ENCODE measurements around the gene CHRNB4. TPM values are rescaled to one million over a fixed set of nuclear protein-coding genes. Genes with fewer than 3 reads are reported as not detected.
A peak's percentile ranks its signal among the peaks of the same experiment; 100 is the strongest.
"Not testable (repeated sequence)": the region's sequence is repeated elsewhere in the genome, so short reads cannot be mapped to it uniquely, and the experiment has no call there.

The CHRNB4 gene, protein sequence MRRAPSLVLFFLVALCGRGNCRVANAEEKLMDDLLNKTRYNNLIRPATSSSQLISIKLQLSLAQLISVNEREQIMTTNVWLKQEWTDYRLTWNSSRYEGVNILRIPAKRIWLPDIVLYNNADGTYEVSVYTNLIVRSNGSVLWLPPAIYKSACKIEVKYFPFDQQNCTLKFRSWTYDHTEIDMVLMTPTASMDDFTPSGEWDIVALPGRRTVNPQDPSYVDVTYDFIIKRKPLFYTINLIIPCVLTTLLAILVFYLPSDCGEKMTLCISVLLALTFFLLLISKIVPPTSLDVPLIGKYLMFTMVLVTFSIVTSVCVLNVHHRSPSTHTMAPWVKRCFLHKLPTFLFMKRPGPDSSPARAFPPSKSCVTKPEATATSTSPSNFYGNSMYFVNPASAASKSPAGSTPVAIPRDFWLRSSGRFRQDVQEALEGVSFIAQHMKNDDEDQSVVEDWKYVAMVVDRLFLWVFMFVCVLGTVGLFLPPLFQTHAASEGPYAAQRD
- total RNA-seq: 3.9 and 4.1 TPM in 2 replicates
- long read RNA-seq, partial matches to known transcripts: 0 of 1 reads
- long read RNA-seq, other reads (novel, unspliced or antisense): 1 of 1 reads

DNA sequence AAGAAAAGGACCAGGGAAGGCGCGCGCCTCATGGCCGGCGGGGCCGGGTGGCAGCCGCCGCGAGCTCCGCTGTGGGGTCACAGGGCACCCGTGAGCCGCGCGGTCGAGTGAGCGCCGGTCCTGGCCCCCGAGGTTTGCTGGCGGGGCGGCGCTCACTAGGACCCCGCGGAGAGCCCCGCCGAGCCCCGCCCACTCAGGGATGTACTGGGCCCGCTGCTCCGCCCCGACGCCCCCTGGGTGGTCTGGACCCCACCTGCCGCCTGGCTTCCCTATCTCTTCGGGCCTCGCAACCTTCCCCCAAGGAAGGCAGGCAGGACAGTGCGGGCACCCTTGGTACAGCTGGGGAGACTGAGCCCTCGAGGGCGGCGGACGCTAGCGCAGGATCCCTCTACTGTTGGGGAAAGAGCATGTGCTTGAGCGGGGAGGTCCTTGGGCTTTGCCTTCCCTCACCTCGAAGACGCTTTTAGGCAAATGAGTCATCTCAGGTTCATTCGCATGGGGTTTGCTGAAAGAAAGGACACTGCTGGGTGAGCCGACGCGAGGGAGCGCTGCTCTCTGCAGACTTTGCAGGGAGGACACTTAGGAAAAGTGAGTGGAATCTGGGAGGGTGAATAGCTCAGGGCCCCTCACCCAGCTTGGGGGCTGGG is at the start of gene CHRNB4:
TSS of gene CHRNB4 (minus strand) at position 109 of the 647 bp plus-strand sequence. CDS start at position 32, 77 bp downstream.
- Mint-ChIP-seq H3K27me3 (ENCODE audit: low read depth) (peaks cover 36% of the 10 kb centered on the region), H3K27ac (ENCODE audit: unreplicated experiment) (no peak within 1 kb of the TSS), H3K36me3 (ENCODE audit: low read depth) (no peaks in the 10 kb centered on the region), H3K9me3 (no peaks in the 10 kb centered on the region), H3K4me3 (peak within 1 kb of the TSS; percentile 81), H3K4me1 (peaks cover 10% of the 10 kb centered on the region)
- TF ChIP-seq, protein P1, sequence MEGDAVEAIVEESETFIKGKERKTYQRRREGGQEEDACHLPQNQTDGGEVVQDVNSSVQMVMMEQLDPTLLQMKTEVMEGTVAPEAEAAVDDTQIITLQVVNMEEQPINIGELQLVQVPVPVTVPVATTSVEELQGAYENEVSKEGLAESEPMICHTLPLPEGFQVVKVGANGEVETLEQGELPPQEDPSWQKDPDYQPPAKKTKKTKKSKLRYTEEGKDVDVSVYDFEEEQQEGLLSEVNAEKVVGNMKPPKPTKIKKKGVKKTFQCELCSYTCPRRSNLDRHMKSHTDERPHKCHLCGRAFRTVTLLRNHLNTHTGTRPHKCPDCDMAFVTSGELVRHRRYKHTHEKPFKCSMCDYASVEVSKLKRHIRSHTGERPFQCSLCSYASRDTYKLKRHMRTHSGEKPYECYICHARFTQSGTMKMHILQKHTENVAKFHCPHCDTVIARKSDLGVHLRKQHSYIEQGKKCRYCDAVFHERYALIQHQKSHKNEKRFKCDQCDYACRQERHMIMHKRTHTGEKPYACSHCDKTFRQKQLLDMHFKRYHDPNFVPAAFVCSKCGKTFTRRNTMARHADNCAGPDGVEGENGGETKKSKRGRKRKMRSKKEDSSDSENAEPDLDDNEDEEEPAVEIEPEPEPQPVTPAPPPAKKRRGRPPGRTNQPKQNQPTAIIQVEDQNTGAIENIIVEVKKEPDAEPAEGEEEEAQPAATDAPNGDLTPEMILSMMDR (conservative IDR thresholded peaks at IDR 0.05): no peak
- peak; percentile 55 for DNase-seq (ENCODE audit: low read depth, low spot score)

DNA sequence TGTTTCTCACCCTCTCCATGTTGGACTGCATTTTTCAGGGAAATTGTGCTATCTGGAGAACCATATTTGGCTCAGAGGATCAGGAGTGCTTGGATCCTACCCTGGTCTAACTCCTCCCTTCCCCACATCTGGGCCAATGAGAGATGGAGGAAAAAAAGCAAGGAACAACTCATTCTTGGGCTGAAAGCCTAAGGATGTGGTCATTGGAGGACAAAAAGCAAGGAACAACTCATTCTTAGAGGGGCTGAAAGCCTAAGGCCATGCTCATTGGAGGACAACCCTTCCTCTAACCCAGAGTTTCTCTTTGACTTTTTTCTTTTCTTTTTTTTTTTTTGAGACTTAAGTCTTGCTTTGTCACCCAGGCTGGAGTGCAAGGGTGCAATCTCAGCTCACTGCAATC is 48.6 kb upstream of the CHRNB4 start:
- H3K4me3 Mint-ChIP-seq: no peak overlapping the region

DNA sequence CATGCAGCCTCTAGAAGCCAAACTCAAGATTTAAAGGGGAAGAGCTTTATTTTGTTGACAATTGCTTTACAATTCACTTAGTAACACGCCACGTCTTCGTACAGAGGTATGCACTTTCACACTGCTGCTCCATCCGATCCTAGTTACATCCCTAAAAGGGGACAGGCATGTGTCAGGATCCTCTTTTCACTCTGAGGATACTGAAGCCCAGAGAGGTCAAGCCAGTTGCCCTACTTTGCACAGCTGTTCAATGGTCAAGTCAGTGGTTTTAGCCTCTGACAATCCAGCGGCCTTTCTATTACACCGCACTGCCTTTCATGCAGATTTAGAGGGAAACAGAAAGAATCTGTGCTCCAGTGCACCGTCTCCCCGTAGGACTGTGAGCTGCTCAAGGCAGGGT is 44.9 kb upstream of the CHRNB4 start:
- Mint-ChIP-seq H3K4me3 (no peak overlapping the region), H3K27ac (ENCODE audit: unreplicated experiment) (peak overlapping the region; percentile 86), H3K4me1 (peaks cover 35% of the 10 kb centered on the region)

More for the DNA sequence above, 48.6 kb upstream of the CHRNB4 start:
- H3K27ac Mint-ChIP-seq (ENCODE audit: unreplicated experiment): no peak overlapping the region
- TF ChIP-seq, protein P1 (conservative IDR thresholded peaks at IDR 0.05): no peak
- H3K36me3 Mint-ChIP-seq (ENCODE audit: low read depth): no peaks in the 10 kb centered on the region
- no peaks in the 10 kb centered on the region for H3K27me3 Mint-ChIP-seq (ENCODE audit: low read depth)
- no peaks in the 10 kb centered on the region for H3K9me3 Mint-ChIP-seq
- peaks cover 20% of the 10 kb centered on the region for H3K4me1 Mint-ChIP-seq
- DNase-seq (ENCODE audit: low read depth, low spot score): no peak

DNA sequence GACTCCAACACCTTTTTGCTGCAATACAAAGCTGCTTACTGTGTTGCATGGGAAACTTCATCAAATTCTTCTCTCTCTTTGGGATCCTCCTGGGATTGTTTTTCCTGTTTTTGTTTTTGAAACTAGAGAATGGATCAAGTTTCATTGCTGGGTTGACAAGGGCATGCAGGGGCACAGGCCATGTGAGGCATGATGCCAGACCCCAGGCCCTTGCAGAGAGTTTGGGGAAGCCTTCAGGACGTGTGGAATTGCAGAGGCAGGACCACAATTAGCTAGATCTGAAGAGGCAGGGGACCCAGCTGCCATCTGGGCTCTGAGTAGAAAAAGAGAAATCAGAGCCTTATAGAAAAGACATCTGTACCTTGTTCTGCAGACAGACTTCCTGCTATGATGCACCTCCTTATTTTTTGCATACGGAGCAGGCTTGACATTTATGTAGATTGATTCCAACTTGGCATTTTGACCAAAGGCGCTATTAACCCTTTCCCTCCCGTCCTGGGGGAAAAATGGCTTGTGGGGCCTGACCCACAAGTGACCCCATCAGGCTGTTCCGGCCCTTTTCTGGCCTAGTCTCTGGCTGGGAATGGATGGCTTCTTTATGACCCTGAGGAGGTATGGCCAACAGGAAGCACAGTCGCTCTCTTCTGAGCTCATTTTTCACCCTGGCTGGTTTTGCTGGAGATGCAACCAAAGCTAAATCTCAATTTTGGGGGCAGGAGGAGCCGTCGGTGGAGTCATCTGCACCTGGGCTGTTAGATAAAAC is 44.3 kb upstream of the CHRNB4 start:
- H3K4me3 Mint-ChIP-seq: no peak overlapping the region
- H3K27me3 Mint-ChIP-seq (ENCODE audit: low read depth): no peaks in the 10 kb centered on the region
- no peaks in the 10 kb centered on the region for H3K36me3 Mint-ChIP-seq (ENCODE audit: low read depth)
- TF ChIP-seq, protein P1 (conservative IDR thresholded peaks at IDR 0.05): no peak
- peaks cover 40% of the 10 kb centered on the region for H3K4me1 Mint-ChIP-seq
- no peaks in the 10 kb centered on the region for H3K9me3 Mint-ChIP-seq
- no peak for DNase-seq (ENCODE audit: low read depth, low spot score)
- no peak overlapping the region for H3K27ac Mint-ChIP-seq (ENCODE audit: unreplicated experiment)

More for the DNA sequence above, 44.9 kb upstream of the CHRNB4 start:
- Mint-ChIP-seq H3K9me3 (no peaks in the 10 kb centered on the region), H3K36me3 (ENCODE audit: low read depth) (no peaks in the 10 kb centered on the region), H3K27me3 (ENCODE audit: low read depth) (no peaks in the 10 kb centered on the region)
- TF ChIP-seq, protein P1 (conservative IDR thresholded peaks at IDR 0.05): no peak
- no peak for DNase-seq (ENCODE audit: low read depth, low spot score)

DNA sequence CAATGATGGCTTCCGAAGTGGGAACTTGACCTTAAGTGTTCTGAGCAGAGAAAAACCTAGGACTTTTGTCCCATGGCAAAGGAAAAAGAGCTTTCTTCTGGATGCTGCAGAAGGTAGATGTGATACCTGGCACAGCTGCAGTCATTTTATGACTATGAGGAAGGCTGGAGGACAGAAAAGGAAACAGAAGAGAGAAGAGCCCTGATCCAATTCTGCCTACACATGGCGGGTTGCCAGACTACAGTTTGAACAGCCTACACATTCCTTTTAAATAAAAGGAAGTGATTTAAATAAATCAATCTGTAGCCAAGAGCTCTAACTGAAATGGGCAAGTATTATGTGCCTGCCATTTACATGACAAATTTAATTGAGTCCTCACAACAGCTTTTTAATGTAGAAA is 43.6 kb upstream of the CHRNB4 start:
- peaks cover 40% of the 10 kb centered on the region for H3K4me1 Mint-ChIP-seq
- H3K9me3 Mint-ChIP-seq: no peaks in the 10 kb centered on the region
- DNase-seq (ENCODE audit: low read depth, low spot score): no peak
- H3K4me3 Mint-ChIP-seq: no peak overlapping the region
- H3K27me3 Mint-ChIP-seq (ENCODE audit: low read depth): no peaks in the 10 kb centered on the region
- H3K27ac Mint-ChIP-seq (ENCODE audit: unreplicated experiment): no peak overlapping the region
- no peaks in the 10 kb centered on the region for H3K36me3 Mint-ChIP-seq (ENCODE audit: low read depth)
- TF ChIP-seq, protein P1 (conservative IDR thresholded peaks at IDR 0.05): no peak

DNA sequence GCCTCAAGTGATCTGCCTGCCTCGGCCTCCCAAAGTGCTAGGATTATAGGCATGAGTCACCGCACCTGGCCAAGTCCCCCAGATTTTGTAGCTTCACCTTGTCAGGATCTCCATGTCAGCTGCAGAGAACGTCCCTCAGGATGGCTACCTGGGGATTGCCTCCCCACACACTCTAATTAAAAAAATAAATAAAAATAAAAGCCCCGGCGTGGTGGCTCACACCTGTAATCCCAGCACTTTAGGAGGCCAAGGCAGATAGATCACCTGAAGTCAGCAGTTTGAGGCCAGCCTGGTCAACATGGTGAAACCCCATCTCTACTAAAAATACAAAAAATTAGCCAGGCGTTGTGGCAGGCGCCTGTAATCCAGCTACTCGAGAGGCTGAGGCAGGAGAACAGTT is 42.6 kb upstream of the CHRNB4 start:
- H3K27ac Mint-ChIP-seq (ENCODE audit: unreplicated experiment); DNase-seq (ENCODE audit: low read depth, low spot score); H3K27me3 Mint-ChIP-seq (ENCODE audit: low read depth); H3K4me3 Mint-ChIP-seq; H3K9me3 Mint-ChIP-seq; H3K36me3 Mint-ChIP-seq (ENCODE audit: low read depth): not testable (repeated sequence)
- peaks cover 40% of the 10 kb centered on the region for H3K4me1 Mint-ChIP-seq

Data from neural crest cell (in vitro differentiated cells).